ENCODE measurements around the gene ROCK2. TPM values are rescaled to one million over a fixed set of nuclear protein-coding genes. Genes with fewer than 3 reads are reported as not detected.
"Not testable (repeated sequence)": the region's sequence is repeated elsewhere in the genome, so short reads cannot be mapped to it uniquely, and the experiment has no call there.

ROCK2 gene
- total RNA-seq, 4 donors from 2014 or later: 90.0 to 119 (median 101) TPM

DNA sequence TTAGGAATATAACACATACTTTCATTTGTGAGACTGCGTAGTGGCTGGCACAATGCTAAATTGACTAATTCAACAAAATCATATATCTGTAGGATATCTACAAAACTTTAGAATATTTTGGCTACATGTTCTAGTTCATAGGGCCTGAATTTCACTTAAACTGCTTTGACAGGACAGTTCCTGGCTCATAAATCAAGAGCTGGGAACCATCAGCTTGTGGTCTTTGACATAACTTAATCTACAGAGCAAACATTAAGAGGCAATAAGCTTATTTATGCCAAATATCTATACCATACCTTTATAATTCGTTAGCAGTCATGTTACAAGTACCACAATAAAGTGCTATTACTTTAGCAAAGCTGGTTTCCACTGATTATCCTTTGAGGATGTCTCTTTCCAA, 83.5 kb downstream of the ROCK2 start:
- WGBS: 50% methylated on average over 2 of the region's 2 CpGs
- peaks cover 0 to 11% (median 5%) of the 10 kb centered on the region in 4 donors for H3K36me3 ChIP-seq
- H3K27ac ChIP-seq (replicated peaks in 1 of 4): no peak overlapping the region
- intact Hi-C loops (cut with DNase I): no loop called here
- peaks cover 6 to 23% (median 12%) of the 10 kb centered on the region in 4 donors for H3K4me1 ChIP-seq
- H3K27me3 ChIP-seq: no peaks in the 10 kb centered on the region
- H3K4me3 ChIP-seq: no peak overlapping the region
- DNase-seq (ENCODE audit: extremely low spot score): no peak
- H3K9me3 ChIP-seq: no peaks in the 10 kb centered on the region
- TF ChIP-seq, protein P1, sequence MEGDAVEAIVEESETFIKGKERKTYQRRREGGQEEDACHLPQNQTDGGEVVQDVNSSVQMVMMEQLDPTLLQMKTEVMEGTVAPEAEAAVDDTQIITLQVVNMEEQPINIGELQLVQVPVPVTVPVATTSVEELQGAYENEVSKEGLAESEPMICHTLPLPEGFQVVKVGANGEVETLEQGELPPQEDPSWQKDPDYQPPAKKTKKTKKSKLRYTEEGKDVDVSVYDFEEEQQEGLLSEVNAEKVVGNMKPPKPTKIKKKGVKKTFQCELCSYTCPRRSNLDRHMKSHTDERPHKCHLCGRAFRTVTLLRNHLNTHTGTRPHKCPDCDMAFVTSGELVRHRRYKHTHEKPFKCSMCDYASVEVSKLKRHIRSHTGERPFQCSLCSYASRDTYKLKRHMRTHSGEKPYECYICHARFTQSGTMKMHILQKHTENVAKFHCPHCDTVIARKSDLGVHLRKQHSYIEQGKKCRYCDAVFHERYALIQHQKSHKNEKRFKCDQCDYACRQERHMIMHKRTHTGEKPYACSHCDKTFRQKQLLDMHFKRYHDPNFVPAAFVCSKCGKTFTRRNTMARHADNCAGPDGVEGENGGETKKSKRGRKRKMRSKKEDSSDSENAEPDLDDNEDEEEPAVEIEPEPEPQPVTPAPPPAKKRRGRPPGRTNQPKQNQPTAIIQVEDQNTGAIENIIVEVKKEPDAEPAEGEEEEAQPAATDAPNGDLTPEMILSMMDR (IDR thresholded peaks at IDR 0.05): no peak
- TF ChIP-seq POLR2A (IDR thresholded peaks at IDR 0.05; ENCODE audit: low read depth): no peak
- TF ChIP-seq EP300 (IDR thresholded peaks at IDR 0.05): no peak
- TF ChIP-seq POLR2AphosphoS5 (IDR thresholded peaks at IDR 0.05): no peak

DNA sequence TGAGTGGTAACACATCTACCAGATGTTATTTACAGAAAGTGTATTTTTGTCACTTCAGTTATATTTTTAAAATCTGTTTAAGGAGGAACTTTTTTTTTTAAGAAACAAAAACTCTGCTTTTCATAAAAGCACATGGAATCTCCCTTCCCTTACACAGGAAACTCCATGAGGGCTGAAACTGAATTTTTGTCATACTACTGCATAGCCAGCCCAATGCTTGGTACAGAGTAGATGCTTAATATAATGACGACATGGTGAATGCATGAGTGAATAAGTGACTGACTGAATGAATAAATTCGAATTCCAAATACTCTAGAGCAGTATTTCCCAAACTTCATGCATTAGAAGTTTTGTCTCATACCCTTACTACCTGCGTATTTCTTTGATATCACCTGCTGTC, 86.5 kb downstream of the ROCK2 start:
- TF ChIP-seq POLR2A (IDR thresholded peaks at IDR 0.05; ENCODE audit: low read depth): no peak
- TF ChIP-seq, protein P1 (IDR thresholded peaks at IDR 0.05): no peak
- no peak for TF ChIP-seq EP300 (IDR thresholded peaks at IDR 0.05)
- TF ChIP-seq POLR2AphosphoS5 (IDR thresholded peaks at IDR 0.05): no peak
- intact Hi-C loops (cut with DNase I): loop anchor here (10.0 kb wide), 1 partner anchor 67 kb away; no protein-coding TSS in a partner anchor
- peaks cover 0 to 11% (median 5%) of the 10 kb centered on the region in 4 donors for H3K36me3 ChIP-seq
- no peaks in the 10 kb centered on the region for H3K27me3 ChIP-seq
- H3K4me3 ChIP-seq: no peak overlapping the region
- H3K27ac ChIP-seq (replicated peaks in 1 of 4): no peak overlapping the region
- 96% methylated on average over 3 of the region's 3 CpGs for WGBS
- no peaks in the 10 kb centered on the region for H3K9me3 ChIP-seq
- peaks cover 4 to 18% (median 11%) of the 10 kb centered on the region in 4 donors for H3K4me1 ChIP-seq
- no peak for DNase-seq (ENCODE audit: extremely low spot score)

DNA sequence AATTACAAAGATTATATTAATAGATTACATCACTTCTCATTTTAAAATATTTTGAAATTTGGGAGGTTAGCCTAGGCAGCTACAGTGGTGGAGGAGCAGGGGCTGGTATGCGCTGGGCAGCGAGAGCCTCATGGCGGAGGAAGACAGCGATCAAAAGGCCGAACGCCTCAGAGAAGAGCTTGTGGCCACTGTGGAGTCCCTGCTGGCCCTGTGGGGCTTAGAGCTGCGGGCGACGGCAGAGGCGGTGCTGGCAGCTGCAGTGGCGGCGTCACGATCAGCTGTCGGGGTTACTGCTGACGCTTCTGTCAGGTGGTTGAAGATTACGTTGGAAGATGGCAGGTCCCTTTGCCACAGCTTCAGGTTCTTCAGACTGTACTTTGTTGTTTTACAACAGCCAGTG, 87.4 kb downstream of the ROCK2 start:
- no peaks in the 10 kb centered on the region for H3K9me3 ChIP-seq
- no peak overlapping the region for H3K4me3 ChIP-seq
- intact Hi-C loops (cut with DNase I): loop anchor here (10.0 kb wide), 1 partner anchor 68 kb away; no protein-coding TSS in a partner anchor
- 98% methylated on average over 16 of the region's 16 CpGs for WGBS
- TF ChIP-seq POLR2A (IDR thresholded peaks at IDR 0.05; ENCODE audit: low read depth): no peak
- DNase-seq (ENCODE audit: extremely low spot score): no peak
- H3K27me3 ChIP-seq: no peaks in the 10 kb centered on the region
- H3K36me3 ChIP-seq: peaks cover 0 to 11% (median 5%) of the 10 kb centered on the region in 4 donors
- H3K27ac ChIP-seq (replicated peaks in 1 of 4): no peak overlapping the region
- H3K4me1 ChIP-seq: peaks cover 4 to 17% (median 9%) of the 10 kb centered on the region in 4 donors

DNA sequence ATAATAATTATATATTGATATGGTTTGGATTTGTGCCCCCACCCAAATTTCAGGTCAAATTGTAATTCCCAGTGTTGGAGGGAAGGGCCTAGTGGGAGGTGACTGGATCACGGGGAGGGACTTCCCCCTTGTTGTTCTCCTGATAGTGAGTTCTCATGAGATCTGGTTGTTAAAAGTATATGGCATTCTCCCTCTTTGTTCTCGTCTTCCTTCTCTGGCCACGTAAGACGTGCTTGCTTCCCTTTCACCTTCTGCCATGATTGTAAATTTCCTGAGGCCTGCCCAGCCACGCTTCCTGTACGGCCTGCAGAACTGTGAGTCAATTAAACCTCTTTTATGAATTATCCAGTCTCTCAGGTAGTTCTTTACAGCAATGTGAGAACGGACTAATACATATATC, 88.3 kb downstream of the ROCK2 start:
- WGBS: 88% methylated on average over 7 of the region's 7 CpGs
- H3K36me3 ChIP-seq: peaks cover 0 to 11% (median 5%) of the 10 kb centered on the region in 4 donors
- no peaks in the 10 kb centered on the region for H3K9me3 ChIP-seq
- DNase-seq (ENCODE audit: extremely low spot score): no peak
- H3K4me1 ChIP-seq: peaks cover 4 to 21% (median 11%) of the 10 kb centered on the region in 4 donors
- H3K27ac ChIP-seq (replicated peaks in 1 of 4): no peak overlapping the region
- no peaks in the 10 kb centered on the region for H3K27me3 ChIP-seq
- intact Hi-C loops (cut with DNase I): loop anchor here (10.0 kb wide), 1 partner anchor 69 kb away; no protein-coding TSS in a partner anchor
- no peak overlapping the region for H3K4me3 ChIP-seq
- TF ChIP-seq POLR2A (IDR thresholded peaks at IDR 0.05; ENCODE audit: low read depth) (no peak), EP300 (IDR thresholded peaks at IDR 0.05) (no peak)

DNA sequence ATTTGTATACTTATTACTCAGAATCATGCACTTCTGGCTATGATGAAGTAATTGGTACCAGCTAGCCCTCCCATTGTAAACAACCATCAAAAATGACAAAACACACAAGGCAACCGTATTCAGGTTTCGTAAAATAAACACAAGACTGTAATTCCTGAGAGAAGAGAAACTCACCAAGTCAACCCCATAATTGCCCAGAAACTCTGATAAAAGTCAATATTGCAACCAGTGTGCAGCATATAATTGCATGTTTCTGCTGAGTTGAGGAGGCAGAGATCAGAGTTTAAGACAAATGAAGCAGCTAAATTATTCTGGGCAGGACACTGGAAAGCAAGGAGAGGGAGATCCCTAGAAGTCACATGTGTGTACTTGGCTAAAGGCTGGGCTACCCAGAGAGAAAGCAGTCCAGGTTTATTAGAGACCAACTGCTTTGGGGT, 90.3 kb downstream of the ROCK2 start:
- Histone ChIP-seq H3K27me3 (no peaks in the 10 kb centered on the region), H3K9me3 (no peaks in the 10 kb centered on the region), H3K4me3 (no peak overlapping the region), H3K36me3 (peaks cover 0 to 11% (median 5%) of the 10 kb centered on the region in 4 donors), H3K27ac (replicated peaks in 1 of 4) (no peak overlapping the region), H3K4me1 (peaks cover 9 to 31% (median 18%) of the 10 kb centered on the region in 4 donors)
- DNase-seq (ENCODE audit: extremely low spot score): no peak
- 64% methylated on average over 2 of the region's 2 CpGs for WGBS
- TF ChIP-seq EP300 (IDR thresholded peaks at IDR 0.05) (no peak), POLR2A (IDR thresholded peaks at IDR 0.05; ENCODE audit: low read depth) (no peak), POLR2AphosphoS5 (IDR thresholded peaks at IDR 0.05) (no peak)
- TF ChIP-seq, protein P1 (IDR thresholded peaks at IDR 0.05): no peak
- intact Hi-C loops (cut with DNase I): loop anchor here (10.0 kb wide), 1 partner anchor 71 kb away; no protein-coding TSS in a partner anchor

DNA sequence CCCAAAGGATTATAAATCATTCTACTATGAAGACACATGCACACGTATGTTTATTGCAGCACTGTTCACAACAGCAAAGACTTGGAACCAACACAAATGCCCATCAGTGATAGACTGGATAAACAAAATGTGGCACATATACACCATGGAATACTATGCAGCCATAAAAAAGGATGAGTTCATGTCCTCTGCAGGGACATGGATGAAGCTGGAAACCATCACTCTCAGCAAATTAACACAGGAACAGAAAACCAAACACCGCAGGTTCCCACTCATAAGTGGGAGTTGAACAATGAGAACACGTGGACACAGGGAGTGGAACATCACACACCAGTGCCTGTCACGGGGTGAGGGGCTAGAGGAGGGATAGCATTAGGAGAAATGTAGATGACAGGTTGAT, 92.0 kb downstream of the ROCK2 start:
- H3K27ac ChIP-seq (replicated peaks in 1 of 4); H3K27me3 ChIP-seq; H3K9me3 ChIP-seq; H3K4me3 ChIP-seq; DNase-seq (ENCODE audit: extremely low spot score): not testable (repeated sequence)
- 99% methylated on average over 4 of the region's 4 CpGs for WGBS
- Histone ChIP-seq H3K36me3 (peaks cover 8 to 25% (median 10%) of the 10 kb centered on the region in 4 donors), H3K4me1 (peaks cover 9 to 22% (median 17%) of the 10 kb centered on the region in 4 donors)
- intact Hi-C loops (cut with DNase I): loop anchor here (10.0 kb wide), 1 partner anchor 72 kb away; no protein-coding TSS in a partner anchor
